Progenitor cell of endocrine pancreas (in vitro differentiated cells): Measurements from ENCODE around the gene TCERG1L. TPM values are rescaled to one million over a fixed set of nuclear protein-coding genes. Genes with fewer than 3 reads are reported as not detected.

Source experiments
- DNase-seq: peaks from one replicate; pipeline ENCODE4 v3.0.0; 2021; ENCODE audit warnings: low spot score; ENCODE audit not compliant: unreplicated experiment
- H3K27ac Mint-ChIP-seq: 2 replicates; pipeline ENCODE4 v1.8.0; 2021; ENCODE audit warnings: mild to moderate bottlenecking, moderate library complexity, mixed read lengths
- H3K27me3 Mint-ChIP-seq: 2 replicates; pipeline ENCODE4 v1.8.0; 2021; ENCODE audit warnings: mixed read lengths
- H3K36me3 Mint-ChIP-seq: 2 replicates; pipeline ENCODE4 v1.8.0; 2022; ENCODE audit warnings: mixed read lengths; ENCODE audit not compliant: insufficient read depth
- H3K4me1 Mint-ChIP-seq: 2 replicates; pipeline ENCODE4 v1.8.0; 2021; ENCODE audit warnings: low read depth, mixed read lengths
- H3K4me3 Mint-ChIP-seq: 2 replicates; pipeline ENCODE4 v1.8.0; 2021; ENCODE audit warnings: low read depth, mild to moderate bottlenecking, moderate library complexity, mixed read lengths
- H3K9me3 Mint-ChIP-seq: 2 replicates; pipeline ENCODE4 v1.8.0; 2021; ENCODE audit warnings: low read depth, mixed read lengths
- total RNA-seq: library from RNA; stranded (reverse); gene quantifications from 2 replicates; pipeline ENCODE4 v1.2.1, GENCODE V29; 2021
- TF ChIP-seq, protein P1 (sequence below): fragments of 200-600 bp; sonication (generic); IDR thresholded peaks from one replicate; pipeline ENCODE4 v1.5.0; 2021; ENCODE audit warnings: antibody characterized with exemption, mild to moderate bottlenecking; ENCODE audit not compliant: unreplicated experiment

Gene TCERG1L
- total RNA-seq, 1 donor from 2014 or later, result 0.53 TPM

DNA sequence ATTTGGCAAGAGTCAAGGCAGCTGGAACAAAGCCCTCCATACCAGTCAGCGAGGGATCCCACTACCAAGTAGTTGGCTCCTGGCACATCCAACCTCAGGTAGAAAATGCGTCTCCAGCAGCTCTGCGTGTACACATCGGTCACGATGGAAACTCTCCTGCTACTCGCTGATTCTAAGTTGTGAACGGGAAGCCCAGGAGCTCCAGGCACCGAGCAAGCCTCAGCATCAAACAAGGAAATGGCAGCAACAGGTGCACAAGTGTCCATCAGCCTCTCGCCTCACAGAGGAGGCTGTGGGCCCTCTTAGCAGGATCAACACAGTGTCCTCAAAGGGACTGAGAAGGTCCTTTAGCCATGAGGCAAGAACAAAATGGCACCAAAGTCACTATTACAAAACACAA is 127.0 kb downstream of the TCERG1L start:
- no peaks in the 10 kb centered on the region for H3K9me3 Mint-ChIP-seq
- H3K36me3 Mint-ChIP-seq, result no peaks in the 10 kb centered on the region
- TF ChIP-seq, protein P1, sequence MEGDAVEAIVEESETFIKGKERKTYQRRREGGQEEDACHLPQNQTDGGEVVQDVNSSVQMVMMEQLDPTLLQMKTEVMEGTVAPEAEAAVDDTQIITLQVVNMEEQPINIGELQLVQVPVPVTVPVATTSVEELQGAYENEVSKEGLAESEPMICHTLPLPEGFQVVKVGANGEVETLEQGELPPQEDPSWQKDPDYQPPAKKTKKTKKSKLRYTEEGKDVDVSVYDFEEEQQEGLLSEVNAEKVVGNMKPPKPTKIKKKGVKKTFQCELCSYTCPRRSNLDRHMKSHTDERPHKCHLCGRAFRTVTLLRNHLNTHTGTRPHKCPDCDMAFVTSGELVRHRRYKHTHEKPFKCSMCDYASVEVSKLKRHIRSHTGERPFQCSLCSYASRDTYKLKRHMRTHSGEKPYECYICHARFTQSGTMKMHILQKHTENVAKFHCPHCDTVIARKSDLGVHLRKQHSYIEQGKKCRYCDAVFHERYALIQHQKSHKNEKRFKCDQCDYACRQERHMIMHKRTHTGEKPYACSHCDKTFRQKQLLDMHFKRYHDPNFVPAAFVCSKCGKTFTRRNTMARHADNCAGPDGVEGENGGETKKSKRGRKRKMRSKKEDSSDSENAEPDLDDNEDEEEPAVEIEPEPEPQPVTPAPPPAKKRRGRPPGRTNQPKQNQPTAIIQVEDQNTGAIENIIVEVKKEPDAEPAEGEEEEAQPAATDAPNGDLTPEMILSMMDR, result no peak
- H3K4me3 Mint-ChIP-seq, result no peak overlapping the region
- H3K27me3 Mint-ChIP-seq, result peaks cover 8% of the 10 kb centered on the region
- no peaks in the 10 kb centered on the region for H3K4me1 Mint-ChIP-seq
- DNase-seq, result peak; percentile 2
- H3K27ac Mint-ChIP-seq, result no peak overlapping the region

DNA sequence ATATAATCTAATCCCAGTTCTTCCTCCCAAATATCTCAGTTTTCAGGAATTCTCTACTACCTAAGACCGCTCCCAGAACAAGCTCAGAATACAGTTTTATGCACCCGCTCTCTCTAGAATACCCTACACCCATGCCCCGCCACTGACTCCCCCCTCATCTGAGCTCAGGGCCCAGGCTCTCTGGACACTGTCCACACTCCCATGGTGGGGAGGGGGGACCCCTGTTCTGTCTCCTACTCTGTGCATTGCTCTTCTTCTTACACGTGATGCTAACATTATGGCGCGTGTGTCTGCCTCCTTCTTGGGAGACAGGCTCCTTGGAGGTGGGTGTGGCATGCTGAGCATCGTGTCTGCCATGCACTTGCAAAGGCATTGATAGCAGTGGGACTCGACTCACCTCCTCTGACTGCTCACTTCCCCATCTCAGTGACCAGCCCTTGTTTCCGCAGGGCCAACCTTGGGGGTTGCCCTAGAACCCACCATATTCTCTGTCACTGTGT is 127.9 kb downstream of the TCERG1L start:
- TF ChIP-seq, protein P1, result no peak
- Mint-ChIP-seq H3K4me1 (no peaks in the 10 kb centered on the region), H3K9me3 (no peaks in the 10 kb centered on the region), H3K27me3 (peaks cover 10% of the 10 kb centered on the region), H3K36me3 (no peaks in the 10 kb centered on the region), H3K4me3 (no peak overlapping the region), H3K27ac (no peak overlapping the region)
- peak; percentile 6 for DNase-seq

DNA sequence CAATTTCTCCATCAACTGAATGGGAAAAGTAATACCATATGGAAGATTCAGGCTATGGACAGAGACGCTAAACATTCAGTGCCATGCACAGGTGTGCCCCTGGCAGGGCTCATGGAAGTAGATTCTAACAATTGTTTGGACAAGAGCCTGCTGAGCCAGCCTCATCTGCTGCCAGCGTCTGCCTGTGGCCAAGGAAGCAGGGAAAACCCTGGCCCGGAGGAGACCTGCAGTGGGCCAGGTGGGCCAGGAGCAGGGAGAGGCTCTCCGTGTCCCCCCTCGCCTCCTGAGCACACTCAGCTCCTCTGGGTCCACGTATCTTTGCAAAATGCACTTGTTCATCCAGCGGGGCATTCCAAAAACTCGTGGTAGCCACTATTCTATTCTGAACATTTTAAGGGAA is 130.1 kb downstream of the TCERG1L start:
- H3K9me3 Mint-ChIP-seq, result no peaks in the 10 kb centered on the region
- no peak for DNase-seq
- H3K27me3 Mint-ChIP-seq, result peaks cover 7% of the 10 kb centered on the region
- TF ChIP-seq, protein P1, result no peak
- no peaks in the 10 kb centered on the region for H3K4me1 Mint-ChIP-seq
- no peak overlapping the region for H3K27ac Mint-ChIP-seq
- no peak overlapping the region for H3K4me3 Mint-ChIP-seq
- no peaks in the 10 kb centered on the region for H3K36me3 Mint-ChIP-seq

DNA sequence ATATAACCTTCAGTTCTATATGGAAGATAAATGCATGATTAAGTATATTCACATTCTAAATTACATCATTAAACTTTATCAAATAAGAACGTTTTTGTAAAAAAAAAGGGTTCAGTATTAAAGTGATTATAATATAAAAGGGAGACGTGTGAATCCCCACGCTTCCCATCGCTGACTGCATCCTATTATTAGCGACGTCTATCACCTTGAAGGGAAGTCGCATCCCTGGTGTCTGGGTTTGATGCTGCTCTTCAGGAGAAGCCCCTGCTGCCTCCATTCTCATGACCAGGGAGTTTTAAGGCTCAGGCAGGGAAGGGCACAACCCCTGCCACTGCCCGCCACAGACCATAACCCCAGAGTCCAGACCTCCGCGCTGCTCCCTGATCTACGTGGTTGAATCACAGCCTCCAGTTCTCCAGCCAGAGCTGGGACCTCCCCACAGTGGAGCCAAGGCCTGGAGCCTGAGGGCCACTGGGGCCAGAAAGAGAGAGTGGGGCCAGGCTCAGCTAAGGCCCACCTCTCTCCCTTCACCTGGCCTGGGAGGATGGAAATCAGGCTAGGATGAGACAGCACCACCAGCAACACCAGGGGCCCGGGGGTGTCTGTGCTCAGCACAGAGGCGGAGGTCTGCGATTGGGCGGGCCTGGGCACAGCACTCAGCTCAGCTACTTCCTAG is 130.6 kb downstream of the TCERG1L start:
- H3K27me3 Mint-ChIP-seq, result peaks cover 7% of the 10 kb centered on the region
- H3K9me3 Mint-ChIP-seq, result no peaks in the 10 kb centered on the region
- H3K27ac Mint-ChIP-seq, result no peak overlapping the region
- peak; percentile 6 for DNase-seq
- TF ChIP-seq, protein P1, result no peak
- H3K36me3 Mint-ChIP-seq, result no peaks in the 10 kb centered on the region
- no peaks in the 10 kb centered on the region for H3K4me1 Mint-ChIP-seq
- no peak overlapping the region for H3K4me3 Mint-ChIP-seq

DNA sequence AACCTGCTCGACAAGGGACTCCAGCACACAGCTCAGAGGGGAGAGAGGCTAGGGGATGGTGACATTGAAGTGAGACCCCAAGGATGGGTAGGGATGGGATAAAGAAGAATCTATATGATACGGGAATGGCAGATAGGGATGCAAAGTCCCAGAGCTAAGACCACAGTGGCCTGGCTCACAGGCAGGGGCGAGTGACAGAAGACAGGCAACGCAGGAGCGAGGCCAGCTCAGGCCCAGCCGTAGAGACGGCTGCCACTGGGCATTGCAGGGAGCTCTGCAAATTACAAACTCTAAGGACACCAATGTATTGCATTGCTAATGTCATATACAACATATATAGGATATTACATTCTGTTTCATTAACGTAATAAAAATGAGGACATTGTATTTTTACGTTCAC is 131.4 kb downstream of the TCERG1L start:
- Mint-ChIP-seq H3K9me3 (no peaks in the 10 kb centered on the region), H3K27me3 (peaks cover 7% of the 10 kb centered on the region), H3K27ac (no peak overlapping the region), H3K36me3 (no peaks in the 10 kb centered on the region), H3K4me3 (no peak overlapping the region), H3K4me1 (no peaks in the 10 kb centered on the region)
- TF ChIP-seq, protein P1, result no peak
- DNase-seq, result no peak
